HG03342 (cell line): ENCODE results near the gene KSR2.

Experiments used
- ATAC-seq: cut with Tn5 transposase; IDR thresholded peaks from one replicate; pipeline ENCODE4 v1.9.1; 2021; ENCODE audit warnings: mild to moderate bottlenecking, moderate library complexity; ENCODE audit not compliant: unreplicated experiment

The KSR2 gene

DNA sequence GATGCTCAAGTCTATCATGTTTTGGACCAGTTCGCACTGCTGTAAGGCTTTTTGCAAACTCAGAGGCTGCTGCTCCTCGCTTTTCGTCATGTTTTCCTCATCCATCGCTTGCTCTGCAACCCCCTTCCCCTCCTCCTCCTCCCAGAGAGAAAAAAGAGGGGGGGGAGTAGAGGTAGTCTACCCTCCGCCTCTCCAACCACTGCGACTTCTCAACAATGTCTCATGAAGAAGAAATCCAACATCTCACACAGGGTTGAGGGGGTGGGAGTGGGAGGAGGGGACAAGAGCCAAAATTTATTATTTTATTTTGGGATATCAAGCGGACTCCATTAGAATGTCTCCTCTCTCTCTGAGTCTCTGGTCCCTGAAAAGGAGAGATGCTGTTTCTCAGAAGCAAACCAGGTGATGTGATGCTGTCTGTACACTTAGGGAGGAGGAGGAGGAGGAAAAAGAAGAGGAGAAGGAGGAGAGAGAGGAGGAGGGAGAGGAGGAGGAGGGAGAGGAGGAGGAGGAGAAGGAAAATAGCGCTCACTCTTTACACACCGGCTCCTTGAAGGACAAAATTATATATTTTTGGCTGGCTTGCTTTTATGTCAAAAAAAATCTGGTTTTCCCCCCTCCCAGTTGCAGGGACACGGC is 520 bp downstream of the KSR2 start:
- ATAC-seq = no peak

DNA sequence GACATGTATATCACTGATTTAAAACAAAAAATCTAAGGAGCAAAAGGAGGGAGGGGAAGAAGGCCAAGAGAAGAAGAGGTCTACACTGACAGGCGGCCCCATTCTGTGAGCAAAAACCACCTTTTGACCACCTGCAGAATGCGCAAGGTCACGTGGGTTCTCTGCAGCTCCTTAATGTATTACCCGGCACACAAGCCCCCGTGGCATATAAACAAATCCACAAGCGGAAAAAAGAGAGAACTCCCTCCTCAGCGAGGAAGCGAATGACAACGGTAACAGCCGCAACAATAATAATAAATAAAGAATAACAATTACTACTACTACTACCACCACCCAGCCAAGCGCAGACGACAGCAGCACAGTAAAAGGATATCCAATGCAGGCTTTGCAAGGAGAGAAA is 1.3 kb downstream of the KSR2 start:
- ATAC-seq = no peak

DNA sequence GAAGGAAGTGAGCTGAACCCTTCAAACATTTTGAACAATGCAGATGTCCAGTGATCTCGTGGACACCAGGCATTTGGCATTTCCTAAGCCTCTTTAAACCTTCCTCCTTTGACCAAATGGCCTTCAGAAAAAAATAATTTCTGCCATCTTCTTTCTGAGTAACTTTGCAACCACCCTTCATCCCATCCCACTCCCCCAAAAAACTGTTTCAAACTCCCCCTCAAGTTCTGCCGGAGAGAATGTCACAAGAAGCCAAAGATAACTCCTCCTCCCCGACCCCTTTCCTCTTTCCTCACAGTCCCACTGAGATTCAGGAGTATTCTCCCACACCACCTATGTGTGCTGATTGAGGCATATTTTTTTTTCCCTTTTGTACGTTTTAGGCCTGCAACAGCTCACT is 1.7 kb downstream of the KSR2 start:
- no peak for ATAC-seq

DNA sequence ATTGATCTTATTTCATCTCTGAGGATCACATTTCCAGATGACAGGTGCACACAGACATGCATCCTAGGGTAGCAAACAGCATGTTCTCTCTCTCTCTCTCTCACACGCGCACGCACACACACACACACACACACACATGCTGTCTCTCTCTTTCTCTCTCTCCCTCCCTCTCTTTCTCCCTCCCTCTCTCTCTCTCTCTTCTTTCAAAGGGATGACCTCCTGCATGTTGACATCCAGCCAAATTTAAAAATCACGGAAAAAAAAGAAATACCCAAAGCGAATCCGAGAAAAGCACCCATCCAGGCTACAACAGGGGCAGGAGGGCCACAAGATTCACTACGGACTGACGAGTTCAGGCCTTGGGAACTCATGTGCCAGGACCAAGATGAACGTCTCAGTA is 2.3 kb downstream of the KSR2 start:
- ATAC-seq = no peak

DNA sequence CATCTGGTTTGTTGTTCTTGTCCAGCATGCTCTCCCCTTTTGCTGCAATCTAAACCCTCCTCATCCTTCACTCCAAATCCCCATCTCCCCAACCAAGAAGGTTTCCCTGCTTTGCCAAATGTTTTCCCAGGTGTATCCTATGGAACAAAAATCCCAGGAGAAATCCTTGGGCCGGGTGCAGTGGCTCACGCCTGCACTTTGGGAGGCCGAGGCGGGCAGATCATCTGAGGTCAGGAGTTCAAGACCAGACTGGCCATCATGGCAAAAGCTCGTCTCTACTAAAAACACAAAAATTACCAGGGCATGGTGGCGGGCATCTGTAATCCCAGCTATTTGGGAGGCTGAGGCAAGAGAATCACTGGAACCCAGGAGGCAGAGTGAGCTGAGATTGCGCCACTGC is 5.0 kb downstream of the KSR2 start:
- no peak for ATAC-seq

DNA sequence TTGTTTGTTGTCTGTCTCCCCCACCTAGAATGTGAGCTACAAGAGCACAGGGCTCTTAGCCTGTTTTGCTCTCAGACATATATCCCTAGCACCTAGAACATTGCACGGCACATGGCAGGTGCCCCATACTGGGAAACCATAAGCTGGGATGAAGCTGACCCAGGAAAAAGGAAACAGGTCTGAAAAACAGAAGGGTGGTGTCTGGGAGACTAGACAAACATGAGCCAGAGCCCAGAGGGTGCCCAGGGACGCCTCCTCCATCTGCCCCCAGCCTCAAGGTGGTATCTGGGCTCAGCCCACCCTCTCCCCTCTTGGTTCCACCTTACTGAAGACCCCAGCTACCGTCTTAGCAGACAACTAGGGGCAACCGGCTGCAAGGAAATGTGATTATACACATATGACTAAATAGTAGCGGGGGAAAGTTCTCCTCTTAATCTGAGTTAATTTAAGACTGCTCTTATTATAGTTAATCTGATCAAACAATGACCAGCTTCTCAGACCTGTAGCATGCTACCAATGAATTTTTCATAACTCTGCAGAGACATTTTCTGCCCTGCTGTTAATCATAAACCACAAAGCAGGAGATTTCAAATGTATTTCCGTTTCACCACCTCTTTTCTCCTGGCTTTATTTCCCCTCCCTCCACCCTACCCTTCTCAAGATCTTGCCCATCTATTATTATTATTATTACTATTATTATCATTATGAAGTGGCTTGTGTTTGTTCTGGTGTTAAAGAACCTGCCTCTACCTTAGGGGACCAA is 31.9 kb downstream of the KSR2 start:
- ATAC-seq = no peak

DNA sequence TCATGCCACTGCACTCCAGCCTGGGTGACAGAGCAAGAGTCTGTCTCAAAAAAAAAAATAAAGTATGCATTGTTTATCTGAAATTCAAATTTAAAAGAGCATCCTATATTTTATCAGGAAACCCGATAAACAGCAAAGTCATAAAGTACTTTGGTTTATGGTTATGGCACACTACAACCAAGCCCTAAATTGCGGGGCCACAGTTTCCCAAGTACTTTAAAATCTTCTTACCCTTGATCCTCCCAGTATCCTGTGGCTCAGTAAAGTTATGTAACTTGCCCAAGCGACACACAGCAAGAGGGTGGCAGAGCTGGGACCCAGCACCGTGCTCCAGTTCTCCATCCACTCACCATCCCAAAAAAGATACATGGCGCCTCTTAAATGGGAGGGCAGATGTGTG is 35.2 kb downstream of the KSR2 start:
- no peak for ATAC-seq

DNA sequence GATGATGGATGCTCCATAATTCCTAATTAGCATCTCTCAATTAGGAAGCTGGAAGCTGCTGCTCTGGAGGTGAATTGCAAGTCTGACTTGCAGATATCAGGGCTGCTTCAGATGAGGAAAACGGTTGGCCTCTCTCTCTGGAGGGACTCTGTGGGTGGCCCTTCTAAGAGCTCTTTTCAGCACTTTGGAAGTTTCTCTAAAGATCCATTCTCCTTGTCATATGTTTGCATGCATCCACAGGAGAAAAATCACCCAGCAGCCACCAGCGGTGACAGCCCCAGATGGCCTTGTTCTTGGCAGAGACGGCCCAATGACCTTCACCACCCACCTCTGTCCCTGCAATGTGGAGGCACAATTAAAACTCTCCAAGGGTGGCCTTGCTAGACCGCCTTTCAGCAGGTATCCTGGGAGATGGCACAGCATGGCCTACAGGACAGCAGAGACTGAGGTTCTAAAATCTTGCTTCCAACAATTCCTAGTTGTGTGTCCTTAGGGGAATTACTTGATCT is 42.3 kb downstream of the KSR2 start:
- no peak for ATAC-seq

DNA sequence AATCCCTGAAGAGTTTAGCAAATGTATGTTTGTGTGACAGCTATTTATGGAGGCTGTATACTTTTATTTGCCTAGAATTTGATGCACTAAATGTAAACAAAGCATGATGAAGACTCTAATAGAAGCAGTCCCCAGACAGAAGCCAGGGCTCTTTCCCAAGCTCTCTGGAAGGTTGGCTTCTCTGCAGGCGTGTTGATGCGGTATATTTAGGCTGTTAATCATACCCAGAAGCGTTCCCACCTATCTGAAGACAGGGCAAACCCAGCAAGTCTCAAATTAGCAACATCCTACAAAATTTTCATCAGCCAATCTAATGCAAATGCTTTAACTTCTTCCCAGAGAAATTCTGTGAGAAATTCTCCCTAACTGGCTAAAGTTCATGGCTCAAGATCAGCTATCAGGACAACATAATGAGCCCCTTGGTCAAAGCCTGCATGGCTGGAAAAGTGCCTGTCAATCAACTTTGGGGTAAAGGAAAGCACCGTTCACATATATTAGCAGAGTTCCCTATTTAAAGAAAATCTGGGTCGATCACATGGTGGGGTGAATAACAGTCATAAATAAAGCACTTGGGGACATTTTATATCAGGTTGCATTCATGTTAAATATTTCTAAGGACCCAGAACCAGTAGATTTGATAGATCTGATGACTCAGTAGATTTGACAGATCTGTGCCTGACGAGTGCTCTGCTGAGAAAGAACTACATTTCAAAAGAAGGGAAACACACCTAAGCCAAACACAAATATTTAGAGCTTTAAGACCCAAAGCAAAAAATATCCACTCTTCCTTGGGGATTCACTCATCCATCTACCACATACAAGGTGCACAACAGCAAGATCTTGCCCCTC is 46.6 kb downstream of the KSR2 start:
- no peak for ATAC-seq

DNA sequence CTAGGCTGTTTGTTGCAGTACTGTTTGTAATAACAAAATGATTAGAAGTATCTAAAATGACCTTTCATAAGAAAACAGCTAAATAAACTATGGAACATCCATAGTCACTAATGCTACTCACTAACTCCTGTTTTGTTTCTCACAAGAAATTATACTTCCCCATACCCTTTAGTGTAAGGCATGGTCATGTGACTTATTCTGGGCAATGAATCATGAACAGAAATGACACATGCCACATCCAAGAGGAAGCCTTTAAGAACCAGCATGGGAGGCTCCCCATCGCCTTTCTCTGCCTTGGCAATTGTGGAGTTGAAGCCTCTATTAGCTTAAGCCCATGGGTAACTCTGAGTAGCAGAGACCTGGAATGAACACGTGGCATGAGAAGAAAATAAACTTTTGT is 49.3 kb downstream of the KSR2 start:
- no peak for ATAC-seq

DNA sequence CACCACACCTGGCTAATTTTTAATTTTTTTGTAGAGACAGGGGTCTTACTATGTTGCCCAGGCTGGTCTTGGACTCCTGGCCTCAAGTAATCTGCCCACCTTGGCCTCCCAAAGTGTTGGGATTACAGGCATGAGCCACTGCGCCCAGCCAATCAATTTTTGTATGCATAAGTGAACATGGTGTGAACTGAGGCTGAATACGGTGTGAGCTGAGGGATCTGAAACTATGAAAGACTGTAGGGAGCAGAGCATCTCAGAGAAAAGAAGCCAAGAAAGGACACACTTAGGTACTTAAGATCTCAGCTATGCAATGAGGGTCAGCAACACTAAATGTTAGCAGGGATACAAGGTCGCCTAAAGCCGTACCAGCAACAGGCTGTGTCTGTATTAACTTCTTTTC is 54.1 kb downstream of the KSR2 start:
- ATAC-seq = no peak

DNA sequence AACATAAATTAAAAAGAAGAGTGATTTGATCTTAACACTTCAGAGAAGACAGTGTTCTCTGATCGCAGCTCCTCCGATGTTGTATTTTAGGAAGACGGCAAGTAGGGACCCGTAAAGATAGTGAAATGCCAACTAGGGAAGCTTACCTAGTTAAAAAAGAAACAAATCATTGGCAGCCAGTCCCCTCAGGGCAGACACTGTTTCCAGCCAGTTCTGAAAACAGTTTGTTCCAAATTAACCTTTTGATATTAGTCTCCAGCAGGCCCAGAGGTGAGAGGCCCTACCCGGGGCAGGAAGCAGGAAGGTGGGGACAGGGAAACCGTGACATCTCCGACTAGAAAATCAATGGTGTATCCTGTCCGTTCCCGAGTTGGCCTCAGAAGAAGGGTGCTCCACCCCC is 56.0 kb downstream of the KSR2 start:
- ATAC-seq = no peak

DNA sequence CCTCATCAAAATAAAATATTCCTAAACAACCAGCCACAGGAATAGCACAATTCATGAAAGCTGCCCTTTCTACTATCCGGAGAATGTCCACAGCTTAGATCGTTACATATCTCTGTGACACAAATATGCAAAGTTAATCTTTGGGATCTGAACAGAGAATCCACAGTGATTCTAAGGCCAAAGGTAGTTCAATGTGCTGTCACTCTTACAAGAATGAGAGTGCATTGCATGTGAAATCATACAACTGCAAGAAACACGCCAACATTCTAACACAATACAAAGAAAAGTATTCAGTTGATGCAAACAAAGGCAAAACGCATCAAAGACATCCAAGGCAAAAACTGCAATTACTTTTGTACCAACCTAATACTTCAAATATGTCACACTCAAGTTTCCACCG is 60.4 kb downstream of the KSR2 start:
- ATAC-seq = no peak

DNA sequence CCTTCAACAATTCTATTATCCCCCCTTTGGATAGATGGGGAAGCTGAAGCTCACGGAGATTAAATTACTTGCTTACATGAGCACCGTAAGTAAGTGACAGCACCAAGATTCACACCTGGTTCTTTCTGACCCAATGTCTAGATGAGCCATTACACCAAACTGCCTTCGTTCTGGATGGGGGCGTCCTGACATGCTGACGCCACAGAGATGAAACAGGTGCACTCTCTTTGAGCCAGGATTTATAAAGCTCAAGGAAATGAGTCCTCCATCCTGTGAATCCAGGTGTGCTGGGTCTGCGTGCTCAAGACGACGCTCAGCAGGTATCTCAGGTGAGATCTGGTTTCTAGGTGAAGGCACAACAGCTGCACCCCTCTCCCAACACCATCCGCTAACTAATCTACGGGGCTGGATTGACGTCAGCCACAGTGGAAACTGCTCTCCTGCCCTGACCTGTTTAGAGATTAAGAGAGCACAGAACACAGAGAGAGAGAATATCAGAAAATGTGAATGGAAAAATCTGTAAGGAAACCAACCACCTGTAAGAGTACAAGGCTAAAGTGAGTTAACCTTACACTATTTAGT is 61.6 kb downstream of the KSR2 start:
- no peak for ATAC-seq

DNA sequence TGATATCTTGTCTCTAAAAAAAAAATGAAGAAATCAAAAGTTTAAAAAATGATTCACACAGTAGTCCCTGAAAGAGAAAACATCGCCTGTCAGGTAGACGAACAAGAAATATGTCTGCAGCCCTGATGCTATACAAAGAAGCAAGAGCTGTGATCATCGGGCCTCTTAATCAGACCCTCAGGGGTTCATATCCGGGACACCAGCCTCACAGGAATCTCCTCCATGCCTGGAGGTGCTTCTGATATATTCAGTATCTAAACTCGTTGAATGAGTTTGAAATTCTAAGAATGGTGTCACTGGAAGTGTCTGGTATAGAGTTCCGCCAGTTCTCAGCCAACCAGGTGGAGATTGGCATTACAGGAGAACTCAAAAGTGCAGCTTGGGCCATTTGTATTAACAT is 64.7 kb downstream of the KSR2 start:
- no peak for ATAC-seq

DNA sequence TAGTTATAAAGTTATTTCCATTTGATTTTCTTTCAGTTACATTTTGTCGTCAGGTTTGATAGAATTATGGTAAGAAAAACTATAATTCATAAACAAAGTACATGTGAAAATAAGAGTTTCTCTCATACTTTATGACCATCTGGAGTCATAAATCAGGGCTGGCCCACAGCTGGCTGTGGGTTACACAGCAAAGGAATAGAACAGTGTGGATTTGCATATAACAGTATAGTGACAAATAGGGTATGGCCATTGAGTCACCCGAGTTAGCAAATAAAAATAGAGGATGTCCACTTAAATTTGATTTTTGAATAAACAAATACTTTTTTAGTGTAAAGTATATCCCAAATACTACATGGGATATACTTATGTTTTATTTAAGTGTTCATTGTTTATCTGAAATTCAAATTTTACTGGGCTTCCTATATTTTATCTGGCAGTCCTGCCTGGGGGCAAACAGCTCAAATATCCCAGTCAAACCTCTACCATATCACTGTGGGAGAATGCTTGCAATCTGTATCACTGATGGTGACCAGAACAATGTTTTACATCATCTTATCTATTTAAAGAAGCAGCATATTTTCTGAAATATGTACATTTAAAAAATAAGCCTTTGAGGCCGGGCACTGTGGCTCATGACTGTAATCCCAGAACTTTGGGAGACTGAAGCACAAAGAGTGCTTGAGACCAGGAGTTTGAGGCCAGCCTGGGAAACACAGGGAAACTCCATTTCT is 65.5 kb downstream of the KSR2 start:
- no peak for ATAC-seq

DNA sequence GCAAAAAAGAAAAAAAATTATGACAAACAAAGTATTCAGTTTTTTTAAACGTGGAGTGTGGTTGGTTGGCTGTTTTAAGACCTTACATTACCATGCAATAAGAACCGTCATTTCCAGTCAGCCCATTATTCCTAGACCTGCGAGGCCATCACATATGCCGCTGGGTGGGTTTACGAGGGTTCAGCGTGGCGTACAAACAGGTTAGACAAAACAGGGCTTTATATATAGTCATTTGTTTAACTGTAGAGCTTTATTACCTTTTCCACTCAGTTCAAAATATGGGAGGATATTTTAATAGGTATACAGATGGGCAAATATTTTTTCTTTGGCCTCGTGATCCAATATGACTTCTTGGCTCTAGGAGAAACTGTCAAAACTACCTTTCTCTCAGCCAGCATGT is 67.2 kb downstream of the KSR2 start:
- ATAC-seq = no peak

DNA sequence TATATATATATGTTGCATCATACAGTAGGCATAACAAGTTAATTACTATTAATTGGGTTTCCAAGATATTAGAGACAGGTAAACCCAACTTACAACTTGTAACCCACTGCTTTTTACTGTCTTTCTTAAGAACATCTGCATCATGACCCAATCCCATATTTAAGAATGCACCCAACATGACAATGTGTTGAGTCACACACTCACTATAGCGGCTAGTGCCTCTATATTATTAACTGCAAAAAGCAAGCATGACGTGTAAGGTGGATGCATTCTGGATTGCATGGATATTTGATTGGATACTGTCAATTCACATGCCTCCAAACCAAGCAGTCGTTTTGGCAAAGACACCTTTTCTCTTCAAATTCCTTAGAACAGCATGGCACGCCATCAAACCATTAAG is 68.2 kb downstream of the KSR2 start:
- ATAC-seq = no peak

DNA sequence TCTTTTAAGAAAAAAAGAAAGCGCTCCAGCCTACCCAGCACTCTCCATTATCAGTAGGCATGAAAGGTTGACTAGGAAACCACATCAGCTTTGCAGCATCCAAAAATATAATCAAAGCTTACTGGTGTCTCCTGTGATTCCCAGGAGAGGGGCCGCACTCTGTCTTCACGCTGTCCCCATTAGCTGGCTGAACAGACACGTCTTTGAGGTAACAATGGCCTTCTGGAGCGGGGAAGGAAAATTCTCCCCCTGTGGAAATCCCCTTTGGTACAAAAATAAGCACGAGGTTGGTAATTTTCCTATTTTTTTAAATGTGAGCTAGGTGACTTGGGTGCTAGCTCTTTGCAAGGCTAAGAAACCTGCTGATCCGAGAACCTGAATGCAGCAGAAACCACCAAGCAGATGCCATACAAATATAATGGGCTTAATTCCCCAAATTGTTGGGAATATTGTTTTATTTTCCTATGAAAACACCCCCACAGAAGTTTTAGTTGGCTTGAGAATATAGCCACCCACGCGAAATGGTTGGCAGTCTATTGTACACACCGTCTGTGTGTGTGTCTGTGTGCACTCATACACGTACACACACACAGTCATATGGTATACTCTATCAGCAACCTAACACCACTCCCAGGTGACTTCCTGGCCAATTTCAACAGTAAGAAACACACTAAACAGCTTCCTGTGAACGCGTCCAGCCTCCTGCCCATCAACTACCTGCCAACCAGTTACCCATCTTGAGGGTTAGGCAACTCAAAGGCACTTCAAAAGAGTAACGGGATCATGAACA is 71.2 kb downstream of the KSR2 start:
- ATAC-seq = no peak

DNA sequence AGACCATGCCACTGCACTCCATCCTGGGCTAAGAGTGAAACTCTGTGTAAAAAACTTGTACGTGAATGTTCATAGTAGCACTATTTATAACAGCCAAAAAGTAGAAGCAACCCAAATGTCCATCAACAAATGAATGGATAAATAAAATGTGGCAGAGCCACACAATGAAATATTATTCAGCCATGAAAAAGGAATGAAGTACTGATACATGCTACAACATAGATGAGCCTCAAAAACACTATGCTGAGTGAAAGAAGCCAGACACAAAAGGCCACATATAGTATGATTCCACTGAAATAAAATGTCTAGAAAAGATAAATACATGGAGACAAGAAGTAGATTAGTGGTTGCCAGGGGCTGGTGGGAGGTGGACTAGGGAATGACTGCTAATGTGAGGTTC is 72.8 kb downstream of the KSR2 start:
- ATAC-seq = no peak
